Suprapubic skin (tissue), 4 donors: Measurements from ENCODE around the gene SIGLEC12. TPM values are rescaled to one million over a fixed set of nuclear protein-coding genes. Genes with fewer than 3 reads are reported as not detected.

Source experiments
- DNase-seq, 2 donors: peaks; one replicate each; pipeline ENCODE4 v3.0.0-alpha.2; 2019; ENCODE audit warnings: low spot score in 2 of 2
- H3K27ac ChIP-seq: fragments of 200-600 bp; sonication (generic); one replicate; pipeline ENCODE4 v1.5.1; 2019
- H3K27me3 ChIP-seq: fragments of 200-600 bp; sonication (generic); one replicate; pipeline ENCODE4 v1.5.1; 2019
- H3K36me3 ChIP-seq: fragments of 200-600 bp; sonication (generic); one replicate; pipeline ENCODE4 v1.5.1; 2019
- H3K4me1 ChIP-seq: fragments of 200-600 bp; sonication (generic); one replicate; pipeline ENCODE4 v1.5.1; 2019
- H3K4me3 ChIP-seq: fragments of 200-600 bp; sonication (generic); one replicate; pipeline ENCODE4 v1.5.1; 2019; ENCODE audit warnings: mild to moderate bottlenecking
- H3K9me3 ChIP-seq: fragments of 200-600 bp; sonication (generic); one replicate; pipeline ENCODE4 v1.5.1; 2019
- EP300 ChIP-seq: sonication (generic); formaldehyde crosslinking; IDR thresholded peaks from one replicate; pipeline ENCODE4 v1.6.1; 2017; ENCODE audit warnings: antibody characterized with exemption
- POLR2A ChIP-seq, 2 donors: fragments of 450-650 bp; IDR thresholded peaks; one replicate each; pipeline ENCODE4 v1.6.1; 2017; ENCODE audit warnings: antibody characterized with exemption in 2 of 2, mild to moderate bottlenecking in 2 of 2, moderate library complexity in 2 of 2
- POLR2AphosphoS5 ChIP-seq, 3 donors: sonication (generic); formaldehyde crosslinking; IDR thresholded peaks; one replicate each; pipeline ENCODE4 v1.6.1; 2017; ENCODE audit warnings: antibody characterized with exemption in 3 of 3
- WGBS: methylation state at CpG from one replicate; pipeline ENCODE4 v1.1.5; 2018; 5-methylcytosine and 5-hydroxymethylcytosine counted together
- total RNA-seq, 4 donors: library from RNA; depleted of rRNA; stranded (reverse); fragments of >200 nt; gene quantifications; one replicate each; pipeline ENCODE4 v1.1.0, GENCODE V29; 2016
- TF ChIP-seq, protein P1 (sequence below), 2 donors: fragments of 200-600 bp in 1 of 2; fragments of 450-650 bp in 1 of 2; sonication (generic) in 1 of 2; IDR thresholded peaks; one replicate each; pipeline ENCODE4 v1.5.1; 2016 to 2019; ENCODE audit warnings: antibody characterized with exemption in 2 of 2, mild to moderate bottlenecking in 1 of 2, moderate library complexity in 1 of 2

The SIGLEC12 gene
- total RNA-seq, 4 donors from 2014 or later, result not detected

- no peak for TF ChIP-seq POLR2A (IDR thresholded peaks at IDR 0.05)
- TF ChIP-seq, protein P1, sequence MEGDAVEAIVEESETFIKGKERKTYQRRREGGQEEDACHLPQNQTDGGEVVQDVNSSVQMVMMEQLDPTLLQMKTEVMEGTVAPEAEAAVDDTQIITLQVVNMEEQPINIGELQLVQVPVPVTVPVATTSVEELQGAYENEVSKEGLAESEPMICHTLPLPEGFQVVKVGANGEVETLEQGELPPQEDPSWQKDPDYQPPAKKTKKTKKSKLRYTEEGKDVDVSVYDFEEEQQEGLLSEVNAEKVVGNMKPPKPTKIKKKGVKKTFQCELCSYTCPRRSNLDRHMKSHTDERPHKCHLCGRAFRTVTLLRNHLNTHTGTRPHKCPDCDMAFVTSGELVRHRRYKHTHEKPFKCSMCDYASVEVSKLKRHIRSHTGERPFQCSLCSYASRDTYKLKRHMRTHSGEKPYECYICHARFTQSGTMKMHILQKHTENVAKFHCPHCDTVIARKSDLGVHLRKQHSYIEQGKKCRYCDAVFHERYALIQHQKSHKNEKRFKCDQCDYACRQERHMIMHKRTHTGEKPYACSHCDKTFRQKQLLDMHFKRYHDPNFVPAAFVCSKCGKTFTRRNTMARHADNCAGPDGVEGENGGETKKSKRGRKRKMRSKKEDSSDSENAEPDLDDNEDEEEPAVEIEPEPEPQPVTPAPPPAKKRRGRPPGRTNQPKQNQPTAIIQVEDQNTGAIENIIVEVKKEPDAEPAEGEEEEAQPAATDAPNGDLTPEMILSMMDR (IDR thresholded peaks at IDR 0.05), result no peak
- no peak for TF ChIP-seq POLR2AphosphoS5 (IDR thresholded peaks at IDR 0.05)
- no peak for TF ChIP-seq EP300
- no peak overlapping the region for H3K4me3 ChIP-seq
- H3K27me3 ChIP-seq, result peaks cover 28% of the 10 kb centered on the region
- H3K9me3 ChIP-seq, result no peaks in the 10 kb centered on the region
- H3K4me1 ChIP-seq, result no peaks in the 10 kb centered on the region
- WGBS, result 50% methylated on average over 7 of the region's 7 CpGs
- no peak overlapping the region for H3K27ac ChIP-seq
- DNase-seq, result no peak
- no peaks in the 10 kb centered on the region for H3K36me3 ChIP-seq
These were observed 8.4 kb upstream of the SIGLEC12 start for GRCh38 chr19:51509823-51510660.

GRCh38 chr19:51508059-51508733, 6.6 kb upstream of the SIGLEC12 start:
- no peak overlapping the region for H3K27ac ChIP-seq
- no peaks in the 10 kb centered on the region for H3K4me1 ChIP-seq
- DNase-seq, result no peak
- peaks cover 28% of the 10 kb centered on the region for H3K27me3 ChIP-seq
- H3K4me3 ChIP-seq, result no peak overlapping the region
- H3K36me3 ChIP-seq, result no peaks in the 10 kb centered on the region
- H3K9me3 ChIP-seq, result no peaks in the 10 kb centered on the region
- TF ChIP-seq EP300 (no peak), POLR2A (IDR thresholded peaks at IDR 0.05) (no peak), POLR2AphosphoS5 (IDR thresholded peaks at IDR 0.05) (no peak)
- TF ChIP-seq, protein P1 (IDR thresholded peaks at IDR 0.05), result no peak
- WGBS, result 64% methylated on average over 3 of the region's 3 CpGs

DNA sequence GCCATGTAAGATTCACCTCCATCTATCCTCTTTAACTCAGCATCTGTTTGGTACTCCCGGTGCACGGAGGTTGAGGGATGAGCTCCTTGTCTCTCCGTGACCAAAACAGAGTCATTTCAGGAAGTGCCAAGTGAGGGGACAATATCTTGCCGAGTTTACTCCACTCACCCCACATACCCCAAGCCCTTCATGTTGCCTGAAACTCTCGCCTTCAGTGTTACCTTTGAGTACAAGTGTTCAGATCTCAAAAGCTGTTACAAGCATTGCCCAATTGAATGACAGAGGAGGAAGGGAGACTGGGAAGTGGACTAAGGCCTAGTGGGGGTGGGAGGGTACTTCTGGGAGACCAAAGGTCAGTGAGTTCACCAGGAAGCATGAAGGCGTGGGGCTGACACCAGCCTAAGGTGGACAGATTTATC, 6.0 kb upstream of the SIGLEC12 start:
- 62% methylated on average over 6 of the region's 6 CpGs for WGBS
- H3K4me1 ChIP-seq, result no peaks in the 10 kb centered on the region
- DNase-seq, result no peak
- no peaks in the 10 kb centered on the region for H3K36me3 ChIP-seq
- peaks cover 24% of the 10 kb centered on the region for H3K27me3 ChIP-seq
- TF ChIP-seq POLR2AphosphoS5 (IDR thresholded peaks at IDR 0.05), result no peak
- no peak for TF ChIP-seq EP300
- TF ChIP-seq POLR2A (IDR thresholded peaks at IDR 0.05), result no peak
- TF ChIP-seq, protein P1 (IDR thresholded peaks at IDR 0.05), result no peak
- no peaks in the 10 kb centered on the region for H3K9me3 ChIP-seq
- no peak overlapping the region for H3K27ac ChIP-seq
- H3K4me3 ChIP-seq, result no peak overlapping the region

DNA sequence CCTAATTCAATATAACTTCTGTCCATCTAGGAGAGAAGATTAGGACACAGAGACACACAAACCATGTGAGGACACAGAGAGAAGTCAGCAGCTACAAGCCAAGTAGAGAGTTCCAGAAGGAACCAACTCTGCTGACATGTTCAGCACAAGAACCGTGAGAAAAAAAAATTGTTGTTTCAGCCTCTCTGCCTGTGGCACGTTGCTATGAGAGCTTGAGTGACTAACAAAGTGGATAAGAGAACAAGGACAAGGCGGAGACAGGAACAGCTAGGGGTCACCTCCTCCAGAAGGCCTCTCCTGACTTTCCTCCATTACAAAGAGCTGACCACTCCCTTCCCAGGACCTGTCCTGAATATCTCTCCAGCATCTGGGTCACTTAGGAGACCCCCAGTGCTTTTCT, 5.6 kb upstream of the SIGLEC12 start:
- H3K27ac ChIP-seq, result no peak overlapping the region
- H3K4me1 ChIP-seq, result no peaks in the 10 kb centered on the region
- no peak for DNase-seq
- no peak for TF ChIP-seq EP300
- TF ChIP-seq, protein P1 (IDR thresholded peaks at IDR 0.05), result no peak
- WGBS, result 44% methylated on average over 3 of the region's 3 CpGs
- no peaks in the 10 kb centered on the region for H3K9me3 ChIP-seq
- H3K4me3 ChIP-seq, result no peak overlapping the region
- H3K36me3 ChIP-seq, result no peaks in the 10 kb centered on the region
- H3K27me3 ChIP-seq, result peaks cover 23% of the 10 kb centered on the region

DNA sequence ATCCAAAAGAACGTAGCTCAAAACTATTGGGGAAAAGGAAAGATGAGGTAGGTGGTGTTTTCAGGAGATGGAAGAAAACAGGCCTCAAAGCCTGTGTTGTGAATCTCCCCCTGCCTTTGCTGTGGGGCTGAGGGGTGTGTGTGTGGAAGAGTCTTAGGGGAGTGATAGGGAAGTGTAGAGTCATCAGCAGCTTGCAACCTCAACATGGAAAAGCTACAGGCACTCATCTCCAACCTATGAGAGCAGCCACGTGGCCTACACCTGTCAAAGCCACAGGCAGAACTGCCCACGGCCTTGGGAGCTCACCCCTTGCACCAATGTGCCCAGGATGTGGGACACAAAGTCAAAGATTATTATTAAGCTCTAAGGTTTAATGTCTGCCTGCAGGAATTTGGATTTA, 4.3 kb upstream of the SIGLEC12 start:
- H3K36me3 ChIP-seq, result no peaks in the 10 kb centered on the region
- no peaks in the 10 kb centered on the region for H3K9me3 ChIP-seq
- H3K27ac ChIP-seq, result no peak overlapping the region
- no peak for DNase-seq
- peaks cover 14% of the 10 kb centered on the region for H3K27me3 ChIP-seq
- 36% methylated on average over 3 of the region's 3 CpGs for WGBS
- TF ChIP-seq POLR2A (IDR thresholded peaks at IDR 0.05) (no peak), POLR2AphosphoS5 (IDR thresholded peaks at IDR 0.05) (no peak), EP300 (no peak)
- H3K4me3 ChIP-seq, result no peak overlapping the region
- H3K4me1 ChIP-seq, result no peaks in the 10 kb centered on the region
